CD4-positive, alpha-beta T cell treated with Interleukin-1 beta for 1 hour (primary cell): ENCODE data around the gene LHX4.
A peak's percentile ranks its signal among the peaks of the same experiment; 100 is the strongest.

ENCODE experiments used
- DNase-seq, 2 donors: peaks; one replicate each; pipeline ENCODE4 v3.0.0-alpha.2; 2020 to 2022

LHX4 gene

GRCh38 chr1:180229483-180230415, at the start of gene LHX4:
LHX4 (plus strand) TSS chr1:180230264; CDS start chr1:180230530, 266 bp downstream.
- peak in 1 of 2 donors; percentile 24 for DNase-seq

GRCh38 chr1:180181048-180181447, 49.0 kb upstream of the LHX4 start:
- DNase-seq, result no peak

- no peak for DNase-seq
These were observed 47.9 kb upstream of the LHX4 start for GRCh38 chr1:180181996-180182642.

- DNase-seq, result no peak
These were observed 47.3 kb upstream of the LHX4 start for GRCh38 chr1:180182643-180183311.

- DNase-seq, result no peak
These were observed 46.6 kb upstream of the LHX4 start for GRCh38 chr1:180183426-180183825.

GRCh38 chr1:180184041-180184440, 46.0 kb upstream of the LHX4 start:
- DNase-seq, result no peak

GRCh38 chr1:180185281-180185680, 44.8 kb upstream of the LHX4 start:
- DNase-seq, result no peak

GRCh38 chr1:180185971-180186645, 44.0 kb upstream of the LHX4 start:
- DNase-seq, result no peak

GRCh38 chr1:180186831-180187230, 43.2 kb upstream of the LHX4 start:
- DNase-seq, result no peak

- no peak for DNase-seq
These were observed 42.4 kb upstream of the LHX4 start for GRCh38 chr1:180187626-180188025.

GRCh38 chr1:180188091-180188506, 42.0 kb upstream of the LHX4 start:
- DNase-seq, result no peak

GRCh38 chr1:180188684-180189175, 41.3 kb upstream of the LHX4 start:
- no peak for DNase-seq

- no peak for DNase-seq
These were observed 40.0 kb upstream of the LHX4 start for GRCh38 chr1:180190091-180190490.

- DNase-seq, result no peak
These were observed 37.9 kb upstream of the LHX4 start for GRCh38 chr1:180192172-180192571.

- no peak for DNase-seq
These were observed 36.7 kb upstream of the LHX4 start for GRCh38 chr1:180193141-180194047.

GRCh38 chr1:180194048-180194425, 36.0 kb upstream of the LHX4 start:
- no peak for DNase-seq

- DNase-seq, result no peak
These were observed 35.4 kb upstream of the LHX4 start for GRCh38 chr1:180194546-180195207.

- DNase-seq, result no peak
These were observed 34.7 kb upstream of the LHX4 start for GRCh38 chr1:180195401-180195800.

GRCh38 chr1:180195916-180196315, 34.1 kb upstream of the LHX4 start:
- DNase-seq, result no peak

- no peak for DNase-seq
These were observed 33.5 kb upstream of the LHX4 start for GRCh38 chr1:180196436-180197003.

- DNase-seq, result no peak
These were observed 32.8 kb upstream of the LHX4 start for GRCh38 chr1:180197231-180197630.
